Jurkat, Clone E6-1 (cell line): ENCODE results near the gene STRBP.

Source experiments
- DNase-seq: peaks from one replicate; pipeline ENCODE4 v3.0.0-alpha.2; 2011; ENCODE audit warnings: low read depth, low spot score
- H3K4me3 ChIP-seq: 2 replicates; pipeline ENCODE4 v1.5.1; 2011; ENCODE audit warnings: mild to moderate bottlenecking, low read length, control low read depth, moderate library complexity

STRBP gene

DNA sequence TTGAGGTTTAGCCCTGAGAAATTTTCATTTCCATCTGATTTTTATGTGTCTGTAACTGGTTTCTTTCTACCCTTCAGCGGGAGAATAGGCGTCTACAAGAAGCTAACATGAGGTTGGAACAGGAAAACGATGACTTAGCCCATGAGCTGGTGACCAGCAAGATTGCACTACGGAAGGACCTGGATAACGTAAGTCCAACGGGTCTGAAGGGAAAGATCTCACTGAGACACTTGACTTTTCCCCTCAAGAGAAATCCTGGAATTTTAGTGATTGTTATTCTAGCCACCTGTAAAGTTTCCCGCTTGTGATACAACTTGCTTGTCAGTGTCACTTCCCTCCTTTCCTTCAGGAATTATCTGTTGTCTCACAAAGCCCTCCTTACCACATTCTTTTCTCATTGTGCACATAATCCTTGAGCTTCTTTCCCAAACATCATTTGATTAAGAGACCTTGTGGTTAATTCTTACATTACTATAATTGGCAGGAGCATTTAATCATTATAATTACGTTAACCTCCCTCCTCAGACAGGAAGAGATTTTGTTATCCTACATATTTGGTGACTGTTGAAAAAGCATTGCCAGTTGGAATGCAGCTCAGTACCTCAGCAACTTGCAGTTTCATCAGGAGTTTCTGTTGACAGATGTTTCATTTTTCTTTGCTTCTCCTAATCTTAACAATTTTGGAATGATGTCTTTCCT, 178.0 kb downstream of the STRBP start:
- H3K4me3 ChIP-seq, result no peak overlapping the region
- no peak for DNase-seq

DNA sequence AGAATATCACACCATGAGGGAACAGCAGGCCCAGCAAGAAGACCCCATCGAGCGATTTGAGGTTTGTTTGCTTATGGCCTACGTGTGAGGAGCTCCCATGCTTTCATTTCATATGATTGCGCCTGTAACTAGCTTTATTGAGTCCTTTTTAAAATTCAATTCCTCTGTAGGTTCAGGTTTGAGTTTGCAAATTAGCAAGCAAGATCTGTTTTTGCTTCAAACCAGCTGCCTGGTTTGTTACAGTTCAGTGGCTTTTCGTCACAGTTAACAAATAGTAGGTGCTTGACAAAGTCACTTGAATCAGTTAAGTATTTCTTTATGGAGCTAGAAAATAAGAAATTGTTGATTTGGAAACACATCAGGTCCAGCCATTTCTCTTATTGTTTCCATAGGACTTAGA, 178.6 kb downstream of the STRBP start:
- H3K4me3 ChIP-seq, result no peak overlapping the region
- no peak for DNase-seq

DNA sequence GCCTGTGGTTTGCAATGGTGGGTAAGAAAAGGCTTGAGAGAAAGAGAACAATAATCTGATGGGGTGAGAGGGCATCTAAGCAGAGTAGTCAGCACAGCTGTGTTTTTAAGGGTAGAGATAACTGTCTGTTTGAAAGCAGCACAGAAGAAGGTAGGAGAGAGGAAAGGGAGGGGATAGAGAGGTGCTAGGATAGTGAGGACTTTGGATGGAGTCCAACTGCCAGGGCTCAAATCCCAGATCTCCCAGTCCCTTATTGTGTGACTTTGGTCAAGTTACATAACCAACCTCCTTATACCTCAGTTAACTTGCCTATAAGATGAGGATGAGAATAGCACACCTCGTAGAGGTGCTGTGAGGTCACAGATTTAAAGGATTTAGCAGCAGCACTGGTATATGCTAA, 179.3 kb downstream of the STRBP start:
- DNase-seq, result no peak

DNA sequence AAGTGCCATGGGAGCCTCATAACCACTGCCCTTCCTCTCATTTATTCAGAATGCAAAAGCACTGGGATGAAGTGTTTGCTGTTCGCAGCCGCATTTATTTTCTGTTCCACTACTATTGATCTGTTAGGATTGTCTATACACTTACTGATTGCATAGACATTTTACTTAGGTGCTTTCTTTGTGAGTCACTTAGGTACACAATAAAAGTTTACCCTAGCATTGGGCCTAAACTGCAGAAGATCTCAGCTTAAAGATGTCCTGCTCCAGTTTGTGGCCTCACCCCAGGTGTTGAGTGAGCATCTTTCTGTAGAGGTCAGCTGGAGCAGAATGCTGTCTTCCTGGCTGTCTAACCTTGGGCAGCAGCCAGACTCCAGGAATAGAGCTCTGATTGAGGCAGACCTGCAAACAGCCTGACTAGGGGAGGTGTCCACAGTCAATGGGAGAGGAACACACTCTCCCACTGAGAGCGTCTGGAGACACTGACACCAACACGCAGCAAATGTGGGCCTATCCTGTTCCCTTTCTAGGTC, 181.0 kb downstream of the STRBP start:
- no peak for DNase-seq
- H3K4me3 ChIP-seq, result no peak overlapping the region

More for the DNA sequence above, 179.3 kb downstream of the STRBP start:
- H3K4me3 ChIP-seq, result no peak overlapping the region

DNA sequence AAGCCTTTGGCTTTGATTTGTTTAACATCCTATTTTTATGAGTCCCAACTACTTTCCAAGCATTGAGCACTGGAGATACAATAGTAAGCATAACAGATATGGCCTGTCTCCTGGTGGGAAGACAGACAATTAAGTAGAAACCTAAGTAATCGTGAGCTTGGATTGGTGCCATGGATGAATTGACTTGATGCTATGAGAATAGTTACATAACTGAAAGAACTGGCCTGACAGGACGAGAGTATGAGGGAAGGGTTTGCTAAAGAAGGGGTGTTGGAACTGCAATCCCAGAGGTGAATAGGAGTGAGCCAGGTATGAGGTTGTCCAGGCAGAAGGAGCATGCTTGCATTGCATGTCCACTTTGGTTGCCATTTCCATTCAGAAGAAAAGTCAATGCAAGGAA, 182.5 kb downstream of the STRBP start:
- no peak for DNase-seq
- no peak overlapping the region for H3K4me3 ChIP-seq

DNA sequence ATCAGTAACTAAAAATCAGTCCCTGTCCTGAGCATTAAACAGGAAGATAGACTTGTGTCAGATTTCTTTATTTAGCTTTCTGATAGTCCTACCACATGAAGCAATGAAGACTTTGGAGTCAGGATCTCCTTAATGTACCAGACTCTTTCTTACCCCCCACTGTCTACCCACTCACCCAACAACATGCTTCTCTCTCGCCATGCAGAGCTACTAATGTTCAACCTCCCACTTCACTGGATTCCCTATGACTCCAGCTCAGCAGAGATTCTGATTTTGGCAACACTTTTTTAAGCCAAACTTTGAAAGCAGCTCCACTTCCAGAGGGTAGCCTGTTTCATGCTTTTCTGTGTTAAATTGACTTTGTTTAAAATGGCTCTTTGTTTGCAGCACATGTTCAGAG, 184.1 kb downstream of the STRBP start:
- DNase-seq, result no peak
- no peak overlapping the region for H3K4me3 ChIP-seq

DNA sequence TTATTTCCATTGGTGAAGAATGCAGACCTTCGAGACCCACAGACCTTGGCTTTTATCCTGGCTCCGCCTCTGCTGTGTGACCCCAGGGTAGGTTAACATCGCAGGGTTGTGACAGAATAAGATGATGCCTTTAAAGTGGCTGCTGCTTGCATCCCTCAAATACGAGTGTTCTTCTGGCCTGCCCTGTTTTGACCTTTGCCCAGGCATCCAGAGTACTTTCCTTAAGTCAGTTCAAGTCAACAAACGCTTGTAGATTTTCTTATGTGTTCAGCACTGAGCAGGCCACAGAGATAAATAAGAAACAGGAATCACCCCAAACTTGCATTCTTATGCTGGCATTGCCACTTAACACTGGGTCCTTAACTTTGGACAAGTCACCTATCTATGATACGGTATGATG, 184.7 kb downstream of the STRBP start:
- DNase-seq, result no peak
- no peak overlapping the region for H3K4me3 ChIP-seq

DNA sequence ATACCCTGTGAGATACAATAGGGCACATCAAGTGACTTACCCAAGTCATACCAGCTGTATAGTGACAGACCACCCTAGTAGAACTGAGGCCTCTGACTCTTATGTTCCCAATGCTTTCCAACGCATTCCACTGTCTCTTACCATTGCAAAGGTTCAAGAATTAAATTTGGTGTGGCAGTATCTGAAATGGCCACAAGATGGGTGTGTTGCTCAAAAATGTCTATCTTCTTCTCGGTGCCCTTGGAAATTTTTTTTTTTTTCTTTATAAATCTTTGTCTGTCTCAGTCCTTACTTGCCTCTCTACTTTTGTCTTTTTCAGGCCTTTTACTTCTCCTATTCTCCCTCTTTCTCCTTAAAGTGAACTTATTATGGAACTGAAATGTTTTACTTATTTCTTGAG, 186.6 kb downstream of the STRBP start:
- H3K4me3 ChIP-seq, result no peak overlapping the region
- DNase-seq, result peak; percentile 37

DNA sequence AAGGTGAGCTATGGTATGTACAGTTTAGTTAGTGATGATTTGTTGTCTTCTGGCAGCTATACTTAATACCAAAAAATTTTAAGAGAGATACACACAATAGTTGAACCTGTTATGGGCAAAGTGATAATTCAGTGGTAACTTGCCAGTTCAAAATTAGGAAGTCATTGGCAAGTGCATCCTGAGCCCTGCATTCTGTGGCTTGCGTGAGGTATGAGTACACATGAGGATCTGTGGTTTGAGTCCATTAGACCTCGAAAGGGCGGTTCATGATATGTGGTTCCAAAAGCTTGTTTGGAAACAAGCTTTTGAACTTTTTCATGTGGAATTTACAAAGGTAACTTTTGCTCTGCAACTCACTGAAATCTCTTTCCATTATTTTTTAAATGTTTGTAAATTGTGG, 187.9 kb downstream of the STRBP start:
- H3K4me3 ChIP-seq, result no peak overlapping the region
- no peak for DNase-seq

DNA sequence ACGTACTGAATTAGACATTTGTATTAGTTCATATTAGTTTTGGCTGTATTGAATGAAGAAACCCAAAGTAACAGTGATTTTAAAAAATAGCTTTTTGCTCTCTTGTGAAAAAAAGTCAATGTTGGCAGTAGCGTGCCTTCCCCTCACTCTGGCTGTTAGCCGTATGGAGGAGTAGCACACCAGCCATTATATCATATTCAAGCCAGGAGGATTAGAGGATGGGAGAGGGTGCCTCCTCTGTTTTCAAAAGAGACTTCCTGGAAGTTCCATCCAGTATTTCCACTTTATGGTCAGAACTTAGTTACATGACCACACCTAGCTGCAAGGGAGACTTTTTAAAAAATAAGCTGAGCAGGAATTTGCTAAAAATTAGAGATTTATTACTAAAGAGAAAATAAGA, 193.8 kb downstream of the STRBP start:
- DNase-seq, result no peak

DNA sequence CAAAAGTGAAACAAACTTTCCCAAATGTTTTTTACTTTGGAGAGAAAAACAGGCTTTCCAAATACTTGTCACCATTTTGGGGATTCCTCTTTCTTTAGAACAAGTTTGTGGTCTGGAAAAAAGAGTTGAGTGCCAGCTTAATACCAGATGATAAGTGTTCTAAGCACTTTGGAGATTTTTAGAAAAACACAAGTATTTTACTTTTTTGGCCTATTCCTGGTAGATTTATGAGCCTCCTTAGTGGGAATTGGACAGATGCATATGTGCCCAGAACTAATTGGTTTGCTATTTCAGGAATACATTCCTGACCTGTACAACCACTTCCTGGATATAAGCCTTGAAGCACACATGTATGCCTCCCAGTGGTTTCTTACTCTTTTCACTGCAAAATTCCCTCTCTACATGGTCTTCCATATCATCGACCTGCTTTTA, 194.4 kb downstream of the STRBP start:
- H3K4me3 ChIP-seq, result no peak overlapping the region
- DNase-seq, result no peak

More for the DNA sequence above, 193.8 kb downstream of the STRBP start:
- H3K4me3 ChIP-seq, result no peak overlapping the region

DNA sequence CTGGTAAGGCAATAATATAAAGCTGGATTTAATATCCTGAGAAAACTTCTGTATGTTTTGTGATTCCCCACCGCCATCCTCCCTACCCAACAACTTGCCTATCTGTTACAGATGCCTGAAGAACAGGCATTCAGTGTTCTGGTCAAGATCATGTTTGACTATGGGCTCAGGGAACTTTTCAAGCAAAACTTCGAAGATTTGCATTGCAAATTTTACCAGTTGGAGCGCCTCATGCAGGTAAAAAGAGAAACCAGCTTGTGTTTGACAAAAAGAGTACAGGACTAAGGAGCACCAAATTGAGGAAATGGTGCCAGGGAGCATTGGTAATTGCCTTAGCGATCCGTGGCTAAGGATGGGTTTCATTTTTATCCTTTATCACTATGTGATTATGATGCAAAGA, 194.9 kb downstream of the STRBP start:
- no peak overlapping the region for H3K4me3 ChIP-seq
- no peak for DNase-seq

DNA sequence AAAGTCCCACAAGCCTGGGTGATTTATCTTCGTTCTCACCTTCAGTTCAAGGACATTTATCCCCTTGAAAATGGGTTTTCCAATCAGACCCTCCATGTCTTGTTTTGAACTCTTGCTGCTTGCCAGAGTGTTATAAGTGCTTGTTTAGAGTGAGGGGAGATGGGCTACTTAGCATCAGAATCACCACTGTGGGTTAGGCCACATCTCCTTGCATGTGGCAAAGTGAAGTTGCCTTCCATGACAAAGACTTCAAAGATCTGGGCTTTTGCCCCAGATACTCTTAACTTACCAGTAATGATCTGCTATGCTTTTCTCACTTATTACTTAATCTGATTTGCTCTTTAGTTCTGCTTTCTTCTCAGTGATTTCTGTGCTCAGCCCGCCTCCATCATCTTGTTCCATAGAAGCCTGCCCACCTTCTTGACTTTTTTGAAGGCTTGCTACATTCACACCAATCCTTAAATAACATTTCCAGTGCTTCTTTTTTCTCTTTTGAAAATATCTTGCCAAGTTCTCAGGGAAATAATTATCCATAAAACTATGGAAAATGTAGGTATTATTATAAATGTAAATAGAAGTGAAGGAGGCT, 195.9 kb downstream of the STRBP start:
- no peak overlapping the region for H3K4me3 ChIP-seq
- DNase-seq, result no peak
